HG02571 (cell line): ENCODE measurements around the gene THBD.

Source experiments
- ATAC-seq: cut with Tn5 transposase; IDR thresholded peaks from one replicate; pipeline ENCODE4 v1.9.1; 2021; ENCODE audit warnings: mild to moderate bottlenecking, moderate library complexity; ENCODE audit not compliant: unreplicated experiment

THBD gene

GRCh38 chr20:23084845-23085365, 35.4 kb upstream of the THBD start:
- ATAC-seq: no peak

- no peak for ATAC-seq
These were observed 34.9 kb upstream of the THBD start for GRCh38 chr20:23084282-23084844.

- ATAC-seq: no peak
These were observed 34.2 kb upstream of the THBD start for GRCh38 chr20:23083553-23084220.

- ATAC-seq: no peak
These were observed 33.5 kb upstream of the THBD start for GRCh38 chr20:23082846-23083552.

GRCh38 chr20:23081263-23081819, 31.9 kb upstream of the THBD start:
- ATAC-seq: no peak

GRCh38 chr20:23080521-23080920, 31.0 kb upstream of the THBD start:
- no peak for ATAC-seq

- ATAC-seq: no peak
These were observed 30.5 kb upstream of the THBD start for GRCh38 chr20:23079926-23080325.

GRCh38 chr20:23079016-23079351, 29.5 kb upstream of the THBD start:
- ATAC-seq: no peak

GRCh38 chr20:23078351-23079015, 29.0 kb upstream of the THBD start:
- ATAC-seq: no peak

GRCh38 chr20:23077277-23077676, 27.8 kb upstream of the THBD start:
- no peak for ATAC-seq

GRCh38 chr20:23074052-23074451, 24.6 kb upstream of the THBD start:
- no peak for ATAC-seq

- ATAC-seq: no peak
These were observed 23.6 kb upstream of the THBD start for GRCh38 chr20:23072892-23073586.

- no peak for ATAC-seq
These were observed 22.5 kb upstream of the THBD start for GRCh38 chr20:23071996-23072395.

- no peak for ATAC-seq
These were observed 21.9 kb upstream of the THBD start for GRCh38 chr20:23071398-23071797.

- ATAC-seq: no peak
These were observed 19.6 kb upstream of the THBD start for GRCh38 chr20:23069108-23069507.

- ATAC-seq: no peak
These were observed 18.8 kb upstream of the THBD start for GRCh38 chr20:23068283-23068682.

GRCh38 chr20:23066772-23067171, 17.3 kb upstream of the THBD start:
- no peak for ATAC-seq

GRCh38 chr20:23065266-23066201, 16.1 kb upstream of the THBD start:
- no peak for ATAC-seq

GRCh38 chr20:23063581-23063980, 14.1 kb upstream of the THBD start:
- no peak for ATAC-seq

- ATAC-seq: no peak
These were observed 13.7 kb upstream of the THBD start for GRCh38 chr20:23063168-23063567.
